HepG2 (cell line): ENCODE data around the gene CEP250. TPM values are rescaled to one million over a fixed set of nuclear protein-coding genes. Genes with fewer than 3 reads are reported as not detected.

Source experiments
- ARID5B ChIP-seq: IDR thresholded peaks from 2 replicates; pipeline ENCODE4 v1.4.0; 2020; ENCODE audit warnings: mild to moderate bottlenecking, missing genetic modification reagents
- NAIF1 ChIP-seq: sonication (generic); formaldehyde crosslinking; IDR thresholded peaks from 2 replicates; pipeline ENCODE4 v1.5.0; 2020; ENCODE audit warnings: mild to moderate bottlenecking, missing genetic modification reagents, borderline replicate concordance
- NCOA1 ChIP-seq: sonication (generic); formaldehyde crosslinking; IDR thresholded peaks from 2 replicates; pipeline ENCODE4 v1.9.0; 2021; ENCODE audit warnings: missing genetic modification reagents
- PRPF4 ChIP-seq: fragments of 200-400 bp; formaldehyde crosslinking; IDR thresholded peaks from 2 replicates; pipeline ENCODE4 v1.6.1; 2016; ENCODE audit warnings: low read length, low read depth; ENCODE audit not compliant: poor library complexity, severe bottlenecking
- SALL1 ChIP-seq: sonication (generic); formaldehyde crosslinking; IDR thresholded peaks from 2 replicates; pipeline ENCODE4 v1.8.0; 2022; ENCODE audit warnings: mild to moderate bottlenecking, missing genetic modification reagents
- SAP130 ChIP-seq: IDR thresholded peaks from 2 replicates; pipeline ENCODE4 v1.6.1; 2016; ENCODE audit warnings: low read depth
- SKI ChIP-seq: fragments of 450-650 bp; IDR thresholded peaks from one replicate; pipeline ENCODE4 v1.6.1; 2018; ENCODE audit warnings: mild to moderate bottlenecking; ENCODE audit not compliant: partially characterized antibody
- SMC3 ChIP-seq: IDR thresholded peaks from 2 replicates; pipeline ENCODE4 v1.6.1; 2011; ENCODE audit warnings: low read length, improper control_type of control experiment
- SOX6 ChIP-seq, 2 experiments: fragments of 450-650 bp in 1 of 2; sonication (generic) in 1 of 2; formaldehyde crosslinking in 1 of 2; IDR thresholded peaks; 2 replicates each; pipeline versions ENCODE4 v1.4.0 to v1.6.1; 2017 to 2020; ENCODE audit warnings: antibody characterized with exemption in 1 of 2, mild to moderate bottlenecking in 1 of 2, missing genetic modification reagents in 1 of 2
- STAG1 ChIP-seq: sonication (generic); formaldehyde crosslinking; IDR thresholded peaks from 2 replicates; pipeline ENCODE4 v1.4.0; 2020; ENCODE audit warnings: missing genetic modification reagents
- TEAD3 ChIP-seq: optimal IDR thresholded peaks from 2 replicates; pipeline ENCODE3; 2016; ENCODE audit warnings: borderline replicate concordance
- ZNF274 ChIP-seq: sonication (generic); formaldehyde crosslinking; IDR thresholded peaks from 2 replicates; pipeline ENCODE4 v1.5.1; 2020; ENCODE audit warnings: mild to moderate bottlenecking, missing genetic modification reagents
- ZNF317 ChIP-seq: sonication (generic); formaldehyde crosslinking; IDR thresholded peaks from 2 replicates; pipeline ENCODE4 v1.5.0; 2020; ENCODE audit warnings: mild to moderate bottlenecking, missing genetic modification reagents
- ZNF496 ChIP-seq: sonication (generic); formaldehyde crosslinking; IDR thresholded peaks from 2 replicates; pipeline ENCODE4 v1.8.1; 2023; ENCODE audit warnings: mild to moderate bottlenecking, moderate library complexity, missing genetic modification reagents; ENCODE audit not compliant: insufficient replicate concordance
- microRNA counts: library from miRNA; unstranded; fragments of <30 nt; microRNA quantifications from one replicate; lab custom pipeline; 2015
- microRNA-seq: library from miRNA; unstranded; fragments of <30 nt; microRNA quantifications from one replicate; pipeline ENCODE4, GENCODE V29; 2020
- polyA plus RNA-seq, 8 experiments: library from polyadenylated mRNA; depleted of rRNA in 3 of 8; stranded (reverse) in 7 of 8; unstranded in 1 of 8; fragments of >200 nt; fragmentation: Illumina TruSeq in 4 of 8; extraction: Trizol in 4 of 8; gene quantifications; 2 replicates each; pipeline versions ENCODE4 v1.2.1 to v1.2.3, GENCODE V29; 2011 to 2016; ENCODE audit warnings: low read depth in 4 of 8, missing spikeins in 1 of 8, mixed read lengths in 1 of 8; ENCODE audit not compliant: insufficient read depth in 1 of 8
- small RNA-seq, 3 experiments: library from RNA; depleted of rRNA; stranded (forward); fragments of <200 nt; gene quantifications; one replicate each; pipeline ENCODE3, GENCODE V24; 2012; ENCODE audit warnings: low read depth in 2 of 3, low replicate concordance in 1 of 3; ENCODE audit not compliant: insufficient read length in 3 of 3, insufficient read depth in 2 of 3
- total RNA-seq, 5 experiments: library from RNA; depleted of rRNA; stranded (reverse); fragments of >200 nt; fragmentation: Illumina TruSeq; extraction: Trizol; gene quantifications; 2 replicates each; pipeline ENCODE4 v1.2.3, GENCODE V29; 2016; ENCODE audit warnings: low read depth in 1 of 5

The CEP250 gene
- total and polyA plus RNA-seq, 2 of the 13 experiments (the other 11 are each of a cell fraction or from before 2014, with no cell fraction given) = 28.8 to 55.3 TPM

GRCh38 chr20:35568645-35569044 is 113.2 kb downstream of the CEP250 start (continued):
- TF ChIP-seq TEAD3 (CRISPR knock-in tag) (peak; percentile 87), SAP130 (CRISPR knock-in tag) (peak; percentile 32; the same call in 1 of the 2 replicates), SKI (no peak), ARID5B (CRISPR knock-in tag) (0 out of 2 replicates have a peak, but pooled peaks have one; percentile 14), SALL1 (no peak), SOX6 (IDR thresholded peaks at IDR 0.05) (no peak), SOX6 (CRISPR knock-in tag; IDR thresholded peaks at IDR 0.05) (0 out of 2 replicates have a peak, but pooled peaks have one; percentile 22), SMC3 (peak; percentile 74), ZNF274 (CRISPR knock-in tag) (no peak), ZNF317 (CRISPR knock-in tag) (0 out of 2 replicates have a peak, but pooled peaks have one; percentile 34), STAG1 (CRISPR knock-in tag) (peak; percentile 83), ZNF496 (no peak), NCOA1 (no peak), NAIF1 (CRISPR knock-in tag) (no peak), PRPF4 (no peak)

MicroRNAs within 50 kb of the gene (microRNA counts, 767-probe panel; counts per million panel counts)
- microRNA hsa-miR-1289 (lab: Ali Mortazavi, UCI) = not detected

Small RNA genes within 50 kb of the gene (microRNA-seq; reads per million reads assigned to microRNA genes)
- gene MIR1289-1 = not detected

Small RNA genes within 50 kb of the gene (small RNA-seq; reads per million reads assigned to genes)
- 0 reads per million in 3 experiments for gene MIR1289-1

Other genes with a start within 250 kb of the CEP250 start
- 0.28 and 0.35 TPM in 2 replicates for gene MMP24, start 228.9 kb upstream of the CEP250 start, total RNA-seq (2016; rRNA removed; fragmentation: Illumina TruSeq; extraction: Trizol)
- gene MMP24, start 228.9 kb upstream of the CEP250 start, polyA plus RNA-seq (2011; rRNA removed) = 0.29 and 0.43 TPM in 2 replicates
- gene MMP24OS, start 177.5 kb upstream of the CEP250 start, total RNA-seq (2016; rRNA removed; fragmentation: Illumina TruSeq; extraction: Trizol) = 3.1 and 8.5 TPM in 2 replicates
- gene MMP24OS, start 177.5 kb upstream of the CEP250 start, polyA plus RNA-seq (2011; rRNA removed) = 6.0 and 7.1 TPM in 2 replicates
- 462 and 603 TPM in 2 replicates for gene EIF6, start 170.8 kb upstream of the CEP250 start, total RNA-seq (2016; rRNA removed; fragmentation: Illumina TruSeq; extraction: Trizol)
- gene EIF6, start 170.8 kb upstream of the CEP250 start, polyA plus RNA-seq (2011; rRNA removed) = 466 and 470 TPM in 2 replicates
- gene FAM83C, start 163.2 kb upstream of the CEP250 start, total RNA-seq (2016; rRNA removed; fragmentation: Illumina TruSeq; extraction: Trizol) = 0.07 TPM in 1 of 2 replicates, not detected in the other
- gene FAM83C, start 163.2 kb upstream of the CEP250 start, polyA plus RNA-seq (2011; rRNA removed) = 0.03 and 0.04 TPM in 2 replicates
- gene UQCC1, start 43.6 kb upstream of the CEP250 start, total RNA-seq (2016; rRNA removed; fragmentation: Illumina TruSeq; extraction: Trizol) = 67.2 and 79.5 TPM in 2 replicates
- gene UQCC1, start 43.6 kb upstream of the CEP250 start, polyA plus RNA-seq (2011; rRNA removed) = 68.5 and 76.9 TPM in 2 replicates
- gene GDF5, start 17.4 kb upstream of the CEP250 start, total RNA-seq (2016; rRNA removed; fragmentation: Illumina TruSeq; extraction: Trizol) = not detected in 2 replicates
- not detected in 2 replicates for gene GDF5, start 17.4 kb upstream of the CEP250 start, polyA plus RNA-seq (2011; rRNA removed)
- gene C20orf173, start 74.1 kb downstream of the CEP250 start, total RNA-seq (2016; rRNA removed; fragmentation: Illumina TruSeq; extraction: Trizol) = not detected in 2 replicates
- not detected in 2 replicates for gene C20orf173, start 74.1 kb downstream of the CEP250 start, polyA plus RNA-seq (2011; rRNA removed)
- 224 and 407 TPM in 2 replicates for gene ERGIC3, start 86.5 kb downstream of the CEP250 start, total RNA-seq (2016; rRNA removed; fragmentation: Illumina TruSeq; extraction: Trizol)
- gene ERGIC3, start 86.5 kb downstream of the CEP250 start, polyA plus RNA-seq (2011; rRNA removed) = 610 and 670 TPM in 2 replicates
- 2.5 and 5.8 TPM in 2 replicates for gene SPAG4, start 160.2 kb downstream of the CEP250 start, total RNA-seq (2016; rRNA removed; fragmentation: Illumina TruSeq; extraction: Trizol)
- 137 and 149 TPM in 2 replicates for gene SPAG4, start 160.2 kb downstream of the CEP250 start, polyA plus RNA-seq (2011; rRNA removed)
- 431 and 439 TPM in 2 replicates for gene CPNE1, start 209.3 kb downstream of the CEP250 start, total RNA-seq (2016; rRNA removed; fragmentation: Illumina TruSeq; extraction: Trizol)
- gene CPNE1, start 209.3 kb downstream of the CEP250 start, polyA plus RNA-seq (2011; rRNA removed) = 369 and 408 TPM in 2 replicates
- gene RBM12, start 209.3 kb downstream of the CEP250 start, total RNA-seq (2016; rRNA removed; fragmentation: Illumina TruSeq; extraction: Trizol) = 104 and 111 TPM in 2 replicates
- 84.9 and 97.9 TPM in 2 replicates for gene RBM12, start 209.3 kb downstream of the CEP250 start, polyA plus RNA-seq (2011; rRNA removed)
- 88.1 and 94.4 TPM in 2 replicates for gene NFS1, start 243.8 kb downstream of the CEP250 start, total RNA-seq (2016; rRNA removed; fragmentation: Illumina TruSeq; extraction: Trizol)
- 61.8 and 65.9 TPM in 2 replicates for gene NFS1, start 243.8 kb downstream of the CEP250 start, polyA plus RNA-seq (2011; rRNA removed)
- 636 and 726 TPM in 2 replicates for gene ROMO1, start 243.8 kb downstream of the CEP250 start, total RNA-seq (2016; rRNA removed; fragmentation: Illumina TruSeq; extraction: Trizol)
- gene ROMO1, start 243.8 kb downstream of the CEP250 start, polyA plus RNA-seq (2011; rRNA removed) = 688 and 755 TPM in 2 replicates